Dedifferentiated amniotic fluid mesenchymal stem cell (primary cell): ENCODE results near the gene HES6.

Source experiments
- DNase-seq: peaks from one replicate; pipeline ENCODE4 v3.0.0-alpha.2; 2016; ENCODE audit errors: extremely low spot score

HES6 gene

DNA sequence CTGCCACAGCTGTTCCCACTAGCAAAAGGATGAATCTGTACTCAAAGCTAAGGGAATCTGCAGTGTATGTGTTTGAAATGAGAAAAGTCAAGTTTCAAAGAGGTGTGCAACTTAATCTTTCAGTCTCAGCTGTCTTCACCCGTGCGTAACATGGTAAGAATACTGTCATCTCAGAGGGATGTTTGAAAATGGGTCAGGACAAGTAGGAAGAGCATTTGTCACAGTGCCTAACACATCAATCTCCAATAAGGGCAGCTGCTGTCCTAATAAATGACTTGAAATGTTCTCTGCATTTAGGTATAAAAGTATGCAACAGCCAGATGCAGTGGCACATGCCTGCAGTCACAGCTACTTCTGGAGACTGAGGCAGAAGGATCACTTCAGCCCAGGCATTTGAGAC is 49.4 kb downstream of the HES6 start:
- no peak for DNase-seq
